ENCODE results near the gene PGAM2. TPM values are rescaled to one million over a fixed set of nuclear protein-coding genes. Genes with fewer than 3 reads are reported as not detected.
"Not testable (repeated sequence)": the region's sequence is repeated elsewhere in the genome, so short reads cannot be mapped to it uniquely, and the experiment has no call there.

Gene PGAM2
- total RNA-seq, 1 donor from 2014 or later = not detected

DNA sequence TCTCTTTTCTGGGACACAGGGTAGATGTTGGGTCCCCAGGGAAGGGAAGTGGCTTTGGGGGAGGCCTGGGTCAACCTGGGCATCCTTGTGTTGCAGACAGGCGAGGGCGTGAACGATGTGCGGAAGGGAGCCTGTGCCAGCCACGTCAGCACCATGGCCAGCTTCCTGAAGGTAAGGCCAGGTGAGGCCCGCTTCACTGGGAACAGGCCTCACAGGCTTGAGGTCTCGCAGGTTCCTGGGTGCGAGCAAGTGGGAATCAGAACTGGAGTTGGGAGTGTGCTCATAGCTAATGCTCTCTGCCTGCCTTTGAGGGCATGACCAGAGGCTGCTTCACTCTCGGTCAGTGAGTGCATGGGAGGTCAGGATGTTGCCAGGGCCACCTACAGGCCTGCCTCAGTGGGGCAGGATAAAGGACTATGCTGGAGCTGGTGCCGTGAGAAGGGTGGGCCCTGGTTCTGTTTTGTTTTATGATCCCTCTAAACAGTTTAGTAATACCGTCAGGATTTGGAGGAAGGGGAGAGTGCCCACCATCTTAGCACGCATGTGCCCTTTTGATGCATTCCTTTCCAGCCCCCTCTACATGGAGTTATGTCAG lies 12.5 kb downstream of the PGAM2 start:
- ATAC-seq = no peak
- DNase-seq (ENCODE audit: low spot score) = peak; percentile 35

DNA sequence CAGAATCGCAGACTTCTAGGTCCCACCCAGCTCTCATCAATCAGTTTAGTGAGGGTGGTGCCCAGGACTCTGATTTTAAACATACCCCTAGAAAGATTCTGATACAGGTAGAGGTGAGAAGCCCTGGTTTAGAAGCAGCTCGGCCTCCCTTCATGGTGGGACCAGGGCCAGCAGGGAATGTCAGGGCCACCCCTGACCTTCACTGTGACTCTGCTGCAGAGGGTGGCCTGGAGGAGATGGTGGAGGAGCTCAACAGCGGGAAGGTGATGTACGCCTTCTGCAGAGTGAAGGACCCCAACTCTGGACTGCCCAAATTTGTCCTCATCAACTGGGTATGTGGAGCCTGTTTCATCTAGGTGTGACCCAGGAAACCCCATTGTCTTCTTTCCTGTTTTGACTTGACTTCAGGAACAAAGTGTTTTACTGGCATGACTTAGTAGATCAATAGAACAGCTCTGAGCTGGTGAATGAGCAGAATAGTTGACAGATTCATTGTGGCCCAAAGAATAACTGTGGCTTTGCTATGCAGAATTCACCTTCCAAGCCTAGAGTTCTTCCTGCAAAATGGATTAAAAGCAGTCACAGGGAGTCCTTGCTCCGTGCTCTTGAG lies 13.7 kb downstream of the PGAM2 start:
- DNase-seq (ENCODE audit: low spot score) = peak; percentile 27

GRCh38 chr7:44050915-44051560 lies 14.3 kb downstream of the PGAM2 start:
- ATAC-seq (no peak), DNase-seq (ENCODE audit: low spot score) (peak; percentile 18)

More for the DNA sequence above, 13.7 kb downstream of the PGAM2 start:
- no peak for ATAC-seq

DNA sequence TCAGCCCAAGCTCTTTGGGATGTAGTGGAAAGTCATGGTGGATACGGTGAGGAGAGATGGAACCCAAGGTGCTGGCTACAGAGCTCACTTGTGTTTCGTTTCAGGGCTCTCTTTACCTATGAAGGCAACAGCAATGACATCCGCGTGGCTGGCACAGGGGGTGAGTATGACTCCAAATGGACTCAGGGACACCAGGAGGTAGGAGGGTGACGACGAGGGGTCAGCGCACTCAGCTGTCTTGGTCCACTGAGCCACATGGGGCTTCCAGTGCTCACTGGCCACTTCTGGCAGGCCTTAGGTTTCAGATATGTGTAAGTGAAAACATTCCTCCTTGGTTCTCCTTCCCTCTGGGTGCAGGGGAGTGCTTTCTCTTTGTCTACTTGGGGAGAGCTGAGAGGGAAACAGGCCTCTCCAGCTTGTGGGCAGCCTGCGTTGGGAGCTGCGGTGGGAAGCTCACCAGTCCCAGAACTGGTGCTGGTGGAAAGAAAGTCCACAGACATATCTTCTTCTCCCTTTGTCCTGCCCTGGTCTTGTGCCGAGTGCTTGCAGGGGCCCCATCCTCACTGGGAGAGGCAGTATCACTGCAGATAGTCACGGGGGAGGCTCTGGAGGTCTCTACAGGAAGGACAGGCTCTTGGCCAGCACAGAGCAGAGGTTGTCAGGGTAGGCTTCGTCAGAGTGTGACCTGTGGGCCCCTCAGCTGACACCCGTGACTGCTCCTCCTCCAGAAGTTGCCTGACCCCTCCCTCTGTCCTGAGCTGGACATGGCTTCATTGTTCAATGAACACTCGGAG lies 15.0 kb downstream of the PGAM2 start:
- ATAC-seq = no peak
- peak; percentile 34 for DNase-seq (ENCODE audit: low spot score)

- no peak for ATAC-seq
Measured at GRCh38 chr7:44048031-44048795, 17.2 kb downstream of the PGAM2 start.

DNA sequence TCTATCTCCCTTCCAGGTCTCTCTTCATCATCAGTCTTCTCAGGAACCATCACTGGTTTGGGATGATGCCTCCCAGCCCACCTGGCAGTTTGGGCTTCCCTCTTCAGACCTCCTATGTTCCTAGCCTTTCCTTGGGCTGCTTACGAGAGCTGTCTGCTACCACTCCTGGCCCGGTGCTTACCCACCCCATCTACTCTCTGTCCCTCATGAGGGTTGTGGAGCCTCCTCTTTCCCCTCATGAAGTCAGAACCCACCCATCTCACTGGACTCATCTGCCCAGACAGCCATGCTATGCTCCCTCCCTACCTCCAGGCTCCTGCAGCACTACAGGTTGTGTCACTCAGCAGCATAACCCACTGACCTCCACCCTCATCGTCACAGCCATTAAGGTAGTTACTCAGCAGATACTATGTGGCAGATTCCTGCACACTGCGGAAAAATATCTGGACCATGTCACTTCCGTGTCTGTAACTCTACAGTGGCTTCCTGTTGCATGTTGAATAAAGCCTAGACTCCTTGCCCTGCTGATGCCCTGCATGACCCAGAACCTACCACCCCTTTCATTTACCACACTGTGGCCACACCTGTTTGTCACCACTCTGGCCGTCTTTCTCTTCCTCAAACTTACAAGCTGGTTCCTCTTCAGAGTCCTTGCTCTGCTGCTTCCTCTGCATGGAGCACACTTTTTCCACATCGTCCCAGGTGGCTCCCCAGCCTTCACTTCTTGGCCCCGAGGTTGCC lies 18.9 kb downstream of the PGAM2 start:
- ATAC-seq (no peak), DNase-seq (ENCODE audit: low spot score) (no peak)

More at GRCh38 chr7:44048031-44048795, 17.2 kb downstream of the PGAM2 start:
- DNase-seq (ENCODE audit: low spot score) = peak; percentile 29

DNA sequence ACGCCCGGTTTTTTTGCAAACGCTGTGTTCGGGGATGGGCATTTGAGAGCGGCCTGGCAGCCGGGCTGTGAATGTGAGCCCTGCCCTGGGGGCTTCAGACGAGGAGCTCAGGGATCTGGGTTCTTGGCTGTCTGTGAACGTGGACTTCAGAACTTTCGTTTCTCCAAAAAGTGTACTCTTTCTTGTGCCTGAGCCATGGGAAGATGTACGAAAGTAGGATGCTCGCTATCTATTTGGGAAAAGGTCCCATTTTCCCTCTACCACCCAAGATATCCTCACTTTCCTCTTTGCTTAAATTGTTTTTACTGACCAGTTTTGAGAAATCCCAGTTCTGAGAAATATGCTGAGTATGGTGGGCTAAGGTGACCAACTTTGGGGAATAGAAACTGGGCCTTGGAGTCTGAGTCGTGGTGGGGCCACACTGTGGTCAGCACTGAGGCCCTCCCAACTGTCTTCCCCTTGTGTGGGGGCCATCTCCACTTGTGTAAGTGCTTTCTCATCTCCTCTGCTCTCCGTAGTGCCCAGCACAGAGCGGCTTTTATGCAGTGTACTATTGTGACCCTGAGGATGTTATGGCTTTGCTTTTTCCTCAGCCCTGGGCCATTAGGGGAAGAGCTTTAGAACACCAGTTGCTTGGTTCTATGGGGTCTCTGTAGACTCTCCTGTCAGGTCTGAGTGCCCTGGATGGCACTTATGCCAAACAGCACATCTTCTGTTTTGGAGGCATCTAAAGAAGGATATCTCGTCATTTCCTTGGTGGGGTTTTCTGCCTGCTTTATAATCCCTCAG lies 19.9 kb downstream of the PGAM2 start:
- ATAC-seq (no peak), DNase-seq (ENCODE audit: low spot score) (no peak)

DNA sequence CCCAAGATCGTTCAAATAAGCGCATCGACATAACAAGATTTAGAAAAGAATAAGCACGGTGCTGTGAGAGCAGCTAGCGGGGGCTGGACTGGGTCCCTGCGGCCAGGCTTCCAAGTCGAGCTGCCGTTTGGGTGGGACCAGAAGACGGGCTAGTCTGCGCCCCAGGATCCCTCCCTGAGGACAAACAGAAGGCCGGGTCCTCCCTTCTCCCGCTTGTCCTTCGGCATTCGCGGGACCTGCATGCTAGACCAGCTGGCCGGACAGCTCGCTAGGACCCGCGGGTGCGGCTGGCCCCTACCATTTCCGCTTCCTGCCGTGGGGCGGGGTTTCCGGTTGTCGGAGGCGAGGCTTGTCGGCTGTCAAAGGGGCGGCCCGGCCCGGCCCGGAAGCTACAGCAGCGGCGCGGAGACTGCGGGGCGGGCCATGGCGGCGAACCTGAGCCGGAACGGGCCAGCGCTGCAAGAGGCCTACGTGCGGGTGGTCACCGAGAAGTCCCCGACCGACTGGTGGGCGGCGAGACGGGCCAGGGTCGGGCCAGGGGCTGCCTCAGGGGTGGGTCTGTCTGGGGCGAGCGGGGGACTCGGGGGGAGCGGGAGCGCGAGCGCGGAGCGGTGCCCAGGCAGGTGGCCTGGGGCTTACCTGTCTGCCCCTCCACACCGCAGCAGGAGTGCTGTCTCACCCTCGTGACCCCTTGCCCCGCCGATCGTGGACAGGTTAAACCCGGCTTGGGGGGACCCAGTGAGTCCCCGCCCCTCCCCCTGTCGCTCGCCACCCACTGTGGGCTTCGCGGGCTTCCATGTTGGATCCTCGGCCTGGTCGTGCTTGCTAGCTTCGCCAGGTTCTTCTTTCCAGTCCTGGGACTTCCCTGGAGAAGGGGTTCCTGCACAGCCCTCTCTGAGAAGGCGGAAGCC lies 20.8 kb downstream of the PGAM2 start, which contains the start of gene DBNL:
DBNL (plus strand) TSS at position 388 of the 911 bp plus-strand sequence; CDS start at position 424, 36 bp downstream.
- ATAC-seq (peak; percentile 95), DNase-seq (ENCODE audit: low spot score) (peak; percentile 96)

DNA sequence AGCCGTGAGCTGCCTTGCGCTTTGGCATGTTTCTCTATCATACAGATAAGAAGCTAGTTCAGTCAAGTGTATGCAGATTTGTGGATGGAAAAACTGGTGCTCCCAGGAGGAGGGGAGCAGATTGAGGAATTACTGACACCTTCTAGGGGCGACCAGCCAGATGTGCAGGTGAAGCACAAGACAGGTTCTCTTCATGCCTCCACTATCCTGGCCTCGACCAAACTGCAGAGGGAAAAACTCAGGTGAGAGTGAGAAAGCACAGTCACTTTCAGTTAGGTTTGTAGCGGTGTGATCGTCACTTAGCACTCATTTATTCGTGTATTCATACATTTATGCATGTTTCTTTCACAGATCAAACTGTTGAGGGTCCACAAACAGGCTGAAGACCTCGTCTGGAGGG lies 21.5 kb downstream of the PGAM2 start:
- DNase-seq (ENCODE audit: low spot score) (no peak), ATAC-seq (no peak)

DNA sequence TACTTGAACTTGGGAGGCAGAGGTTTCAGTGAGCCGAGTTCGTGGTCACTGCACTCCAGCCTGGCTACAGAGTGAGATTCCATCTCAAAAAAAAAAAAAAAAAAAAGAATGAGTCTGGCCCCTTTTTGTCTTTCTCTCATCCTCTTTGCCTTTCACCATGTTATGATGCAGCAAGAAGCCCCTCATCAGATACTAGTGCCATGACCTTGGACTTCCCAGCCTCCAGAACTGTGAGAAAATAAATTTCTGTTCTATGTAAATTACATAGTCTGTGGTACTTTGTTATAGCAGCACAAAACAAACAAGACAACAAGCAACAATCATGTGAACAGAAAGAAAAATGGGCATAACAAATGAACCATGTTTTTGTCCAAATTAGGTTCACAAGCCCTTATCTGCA lies 23.1 kb downstream of the PGAM2 start:
- no peak for ATAC-seq
- no peak for DNase-seq (ENCODE audit: low spot score)

DNA sequence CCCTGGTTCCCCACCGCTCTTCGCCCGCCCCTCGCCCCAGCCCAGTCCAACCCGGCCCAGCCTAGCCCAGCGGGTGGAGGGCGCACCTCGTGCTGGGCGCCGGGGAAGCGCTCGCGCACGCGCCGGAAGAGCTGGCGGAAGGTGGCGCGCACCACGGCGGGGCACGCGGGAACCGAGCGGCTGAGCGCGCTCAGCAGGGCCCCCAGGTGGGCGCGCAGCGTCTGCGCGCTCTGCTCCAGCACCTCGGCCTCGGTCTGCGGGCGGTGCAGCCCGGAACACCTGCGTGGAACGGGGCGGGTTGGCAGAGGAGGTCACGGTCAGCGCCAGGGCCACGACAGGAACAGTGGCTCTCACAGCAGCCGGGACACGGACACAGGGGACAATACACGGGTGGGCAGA lies 24.9 kb downstream of the PGAM2 start:
- not testable (repeated sequence) for DNase-seq (ENCODE audit: low spot score)
- ATAC-seq = peak; percentile 11

DNA sequence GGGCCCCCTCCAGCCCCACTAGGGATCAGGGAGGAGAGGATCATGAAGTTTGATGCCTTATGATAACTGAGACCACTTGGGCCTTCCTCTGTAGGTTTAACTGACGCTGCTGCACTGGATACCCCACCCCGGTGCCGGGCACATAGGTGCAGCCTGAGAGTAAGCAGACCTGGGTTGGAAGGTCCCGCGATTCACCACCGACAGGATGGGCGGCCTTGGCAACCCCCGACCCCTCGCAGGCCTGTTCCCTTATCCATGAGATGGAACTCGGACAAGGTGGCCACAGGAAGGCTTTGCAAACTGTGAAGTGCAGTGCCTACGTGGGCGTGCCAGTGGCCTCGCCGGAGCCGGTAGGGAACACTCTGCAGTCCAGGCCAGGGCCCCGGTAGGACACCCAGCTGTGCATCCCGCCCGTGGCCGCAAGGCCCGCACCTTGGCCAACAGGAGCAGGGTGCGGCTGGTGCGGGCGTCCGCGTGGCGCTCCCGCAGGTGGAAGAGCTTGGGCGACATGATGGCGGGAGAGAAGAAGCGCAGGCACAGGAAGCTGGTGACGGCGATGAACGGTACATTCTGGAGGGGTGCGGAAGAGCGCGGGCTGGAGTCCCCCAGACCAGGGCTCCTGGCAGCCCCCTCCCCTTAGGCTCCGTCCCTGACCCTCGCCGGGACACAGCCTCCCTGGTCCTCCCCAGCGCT lies 25.4 kb downstream of the PGAM2 start:
- not testable (repeated sequence) for ATAC-seq; DNase-seq (ENCODE audit: low spot score)

DNA sequence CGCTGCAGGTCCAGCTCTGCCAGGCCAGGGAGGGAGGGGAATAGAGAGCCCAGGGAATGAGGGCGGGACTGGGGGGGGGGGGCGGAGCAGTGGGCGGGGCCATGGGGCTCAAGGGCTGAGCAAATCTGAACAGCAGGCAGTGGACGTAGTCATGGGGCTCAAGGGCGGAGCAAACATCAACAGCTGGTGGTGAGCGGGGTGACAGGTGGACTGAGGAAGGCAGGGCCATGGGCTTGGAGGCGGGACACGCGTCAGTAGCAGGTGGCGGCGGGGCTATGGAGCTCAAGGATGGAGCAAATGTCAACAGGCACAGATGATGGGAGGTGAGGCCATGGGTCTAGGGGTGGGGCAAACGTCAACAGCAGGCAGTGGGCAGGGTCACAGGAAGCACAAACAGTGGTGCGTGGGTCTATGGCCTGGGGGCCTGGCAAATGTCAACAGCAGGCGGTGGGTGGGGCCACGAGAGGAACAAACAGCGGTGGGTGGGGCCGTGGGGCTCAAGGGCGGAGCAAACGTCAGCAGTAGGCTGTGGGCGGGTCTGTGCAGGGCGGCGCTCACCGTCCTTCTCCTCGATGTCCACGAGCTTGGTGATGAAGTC lies 26.3 kb downstream of the PGAM2 start:
- DNase-seq (ENCODE audit: low spot score) = peak; percentile 96
- peak; percentile 88 for ATAC-seq

DNA sequence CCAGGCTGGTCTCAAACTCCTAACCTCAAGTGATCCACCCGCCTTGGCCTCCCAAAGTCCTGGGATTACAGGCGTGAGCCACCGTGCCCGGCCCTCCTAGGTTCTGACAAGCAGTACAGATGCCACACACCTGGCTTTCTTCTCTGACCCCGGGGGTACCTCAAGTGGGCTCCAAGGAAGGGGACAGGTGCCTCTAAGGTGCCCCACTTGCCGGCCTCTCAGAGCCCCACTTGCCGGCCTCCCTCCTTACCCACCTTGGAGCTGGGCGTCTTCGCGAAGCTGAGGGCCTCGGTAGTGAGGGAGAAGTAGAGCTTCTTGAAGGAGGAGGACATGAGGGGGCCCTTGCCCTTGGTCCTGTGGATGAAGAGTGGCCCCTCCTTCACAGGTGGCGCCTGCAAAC lies 26.8 kb downstream of the PGAM2 start:
- not testable (repeated sequence) for ATAC-seq; DNase-seq (ENCODE audit: low spot score)

GRCh38 chr7:44037951-44038350 lies 27.4 kb downstream of the PGAM2 start:
- DNase-seq (ENCODE audit: low spot score); ATAC-seq: not testable (repeated sequence)

DNA sequence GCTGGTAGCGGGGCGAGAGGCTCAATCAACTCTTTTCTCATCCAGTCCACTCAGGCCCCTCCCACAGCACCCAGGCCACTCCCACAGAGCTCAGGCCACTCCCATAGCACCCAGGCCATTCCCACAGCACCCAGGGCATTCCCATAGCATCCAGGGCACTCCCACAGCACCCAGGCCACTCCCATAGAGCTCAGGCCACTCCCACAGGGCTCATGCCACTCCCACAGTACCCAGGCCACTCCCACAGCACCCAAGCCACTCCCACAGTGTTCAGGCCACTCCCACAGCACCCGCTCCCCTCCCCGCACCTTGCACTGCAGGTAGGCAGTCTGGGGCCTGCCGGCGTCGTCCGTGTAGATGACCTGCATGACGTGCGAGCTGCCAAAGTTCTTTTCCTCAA lies 29.0 kb downstream of the PGAM2 start:
- peak; percentile 2 for ATAC-seq
- DNase-seq (ENCODE audit: low spot score) = not testable (repeated sequence)

Measured in left lobe of liver (tissue), 2 donors.